GM18867 (cell line): ENCODE measurements around the gene CGRRF1.
A peak's percentile ranks its signal among the peaks of the same experiment; 100 is the strongest.

Source experiments
- ATAC-seq: cut with Tn5 transposase; IDR thresholded peaks from one replicate; pipeline ENCODE4 v1.9.1; 2021; ENCODE audit warnings: mild to moderate bottlenecking, moderate library complexity; ENCODE audit not compliant: unreplicated experiment

The CGRRF1 gene

DNA sequence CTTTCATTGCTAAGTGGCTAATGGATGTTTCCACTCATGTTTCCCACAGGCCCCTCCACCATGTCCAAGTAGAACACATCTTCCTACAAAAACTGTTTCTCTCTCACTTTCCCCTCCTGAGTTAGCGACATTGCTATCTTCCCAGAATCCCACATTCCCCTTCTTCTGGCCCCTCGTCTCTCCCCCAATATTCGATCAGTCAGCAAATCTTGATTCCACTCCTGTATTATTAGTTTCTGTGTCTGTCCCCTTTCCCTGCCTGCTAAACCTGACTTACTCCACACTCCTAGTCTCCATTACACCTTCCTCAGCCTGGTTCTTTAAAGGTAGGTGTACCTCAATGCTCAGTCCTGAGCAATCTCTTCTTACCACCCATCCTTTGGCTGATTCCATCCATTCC lies 37.9 kb downstream of the CGRRF1 start:
- ATAC-seq = no peak

DNA sequence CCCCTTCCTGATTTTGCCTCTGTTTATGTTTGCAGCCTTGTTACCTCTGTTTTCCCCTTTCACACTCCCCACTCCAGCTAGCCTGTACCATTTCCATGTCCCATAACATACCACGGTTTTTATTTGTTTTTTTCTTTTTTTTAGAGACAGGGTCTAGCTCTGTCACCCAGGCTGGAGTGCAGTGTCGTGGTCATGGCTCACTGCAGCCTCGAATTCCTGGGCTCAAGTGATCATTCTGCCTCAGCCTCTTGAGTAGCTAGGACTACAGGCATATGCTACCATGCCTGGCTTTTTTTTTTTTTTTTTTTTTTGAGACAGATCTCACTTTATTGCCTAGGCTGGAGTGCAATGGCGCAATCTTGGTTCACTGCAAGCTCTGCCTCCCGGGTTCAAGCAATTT lies 38.8 kb downstream of the CGRRF1 start:
- no peak for ATAC-seq

DNA sequence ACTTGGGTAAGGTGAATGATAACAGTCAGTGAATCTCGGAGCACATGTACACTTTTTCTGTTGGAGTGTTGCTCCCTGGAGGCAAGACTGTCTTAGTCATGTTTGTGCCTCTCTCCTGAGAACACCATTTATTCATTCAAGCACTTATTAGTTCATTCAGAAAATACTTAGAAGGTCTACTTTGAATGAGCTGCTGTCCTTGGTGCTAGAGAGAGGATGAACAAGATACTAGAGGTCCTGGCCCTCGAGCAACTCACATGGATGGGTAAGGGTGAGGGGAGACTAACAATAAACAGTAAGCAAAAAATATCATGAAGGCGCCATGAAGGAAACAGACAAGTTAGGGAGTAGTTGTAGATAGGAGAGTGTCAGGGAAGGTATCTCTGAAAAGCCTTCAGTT lies 40.2 kb downstream of the CGRRF1 start:
- no peak for ATAC-seq

GRCh38 chr14:54550514-54550913 lies 40.8 kb downstream of the CGRRF1 start:
- no peak for ATAC-seq

GRCh38 chr14:54554401-54554800 lies 44.7 kb downstream of the CGRRF1 start:
- no peak for ATAC-seq

- ATAC-seq = no peak
Measured at GRCh38 chr14:54555651-54556050, 45.9 kb downstream of the CGRRF1 start.

- ATAC-seq = no peak
Measured at GRCh38 chr14:54556535-54556934, 46.8 kb downstream of the CGRRF1 start.

DNA sequence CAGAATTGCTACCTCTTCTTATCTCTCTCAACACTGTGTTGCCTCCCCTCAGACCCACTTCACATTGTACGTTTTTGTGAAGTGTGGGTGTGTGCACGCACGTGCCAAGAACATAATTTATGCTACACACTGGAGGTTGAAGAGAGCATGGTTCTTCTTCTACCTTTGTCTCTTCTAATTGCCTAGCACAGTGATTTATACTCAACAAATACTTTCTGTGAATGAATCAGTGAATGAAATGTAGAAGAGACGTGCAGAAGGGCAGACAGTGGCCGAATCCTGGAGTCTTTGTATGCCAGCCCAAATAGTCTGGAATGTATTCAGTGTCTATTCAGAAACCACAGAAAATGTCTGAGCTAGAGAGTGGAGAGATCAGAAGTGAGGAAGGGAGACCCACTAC lies 52.6 kb downstream of the CGRRF1 start:
- ATAC-seq = no peak

DNA sequence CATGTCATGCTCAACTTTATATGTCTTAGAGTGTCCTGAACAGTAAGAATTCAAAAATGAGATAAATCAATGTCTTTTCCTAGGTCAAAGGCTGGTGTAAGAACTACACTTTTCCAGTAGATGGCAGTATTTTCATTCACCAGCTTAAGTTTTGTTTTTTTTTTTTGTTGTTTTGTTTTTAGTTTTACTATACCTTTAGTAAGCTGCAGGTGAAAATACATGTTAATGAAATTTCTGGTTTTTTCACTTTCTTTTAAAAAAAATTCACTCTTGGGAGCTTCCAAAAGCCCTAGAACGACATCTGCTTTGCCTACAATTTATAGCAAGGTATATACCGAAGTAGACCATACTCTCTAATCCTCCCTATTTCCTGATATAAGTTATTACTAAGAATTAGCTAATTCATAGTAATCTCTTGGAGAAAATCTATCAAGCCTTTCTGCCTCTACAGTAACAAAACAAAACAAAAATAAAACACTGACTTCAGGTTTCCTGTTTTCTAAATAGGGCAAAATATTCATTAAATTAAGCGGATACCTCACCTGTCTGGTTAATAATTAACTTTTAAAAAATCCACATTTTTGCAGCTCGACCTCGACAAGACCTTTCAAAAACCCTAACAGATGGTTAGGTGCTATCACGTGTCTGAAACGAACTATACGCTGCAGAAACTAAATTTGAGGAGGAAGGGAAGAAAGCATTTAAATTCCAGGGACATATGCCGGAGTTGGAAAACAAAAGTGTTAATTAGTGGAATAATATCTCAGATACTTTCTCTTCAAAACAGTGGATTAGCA lies 54.6 kb downstream of the CGRRF1 start:
- no peak for ATAC-seq

DNA sequence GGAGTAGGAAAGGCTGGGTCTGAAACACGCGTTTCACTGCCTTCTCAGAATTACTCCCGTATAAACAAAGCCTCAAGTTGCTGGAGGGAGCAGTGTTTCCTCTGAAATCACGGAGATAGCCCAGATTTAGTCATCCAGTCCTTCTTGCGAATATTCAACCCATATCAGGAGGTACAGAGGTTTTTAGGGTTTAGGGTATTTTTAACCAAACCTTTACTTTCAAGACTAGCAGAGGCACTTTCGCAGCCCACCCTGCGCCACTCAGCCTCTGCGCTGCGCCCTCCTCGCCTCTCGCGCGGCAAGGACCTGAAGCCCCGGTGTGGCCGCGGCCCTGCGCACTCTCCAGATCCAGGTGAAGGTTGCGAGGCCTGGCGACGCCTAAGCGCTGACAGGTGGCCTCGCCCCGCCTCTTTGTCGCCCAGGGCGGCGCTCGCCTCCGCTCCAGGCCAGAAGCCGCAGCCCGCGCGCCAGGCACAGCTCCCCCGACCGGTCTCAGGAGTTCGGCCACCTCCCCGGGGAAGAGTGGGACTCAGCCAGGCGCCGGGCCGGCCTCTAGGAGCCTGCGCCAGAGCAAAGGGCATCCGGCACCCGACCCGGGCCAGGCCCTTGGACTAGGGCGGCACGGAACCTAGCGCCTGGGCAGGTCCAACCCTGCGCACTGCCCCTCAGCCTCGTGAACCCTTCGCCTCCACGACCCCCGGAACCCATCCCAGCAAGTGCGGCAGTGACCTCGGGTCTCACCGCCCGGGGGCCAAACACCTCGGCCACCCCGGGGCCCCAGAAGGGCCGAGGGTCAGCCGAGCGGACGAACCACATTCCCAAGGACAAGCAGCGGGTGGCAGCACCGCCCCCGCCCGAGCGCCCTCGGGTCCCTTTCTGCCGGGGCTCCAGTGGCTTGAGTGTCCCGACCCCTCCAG lies 55.4 kb downstream of the CGRRF1 start:
- ATAC-seq = peak; percentile 43

DNA sequence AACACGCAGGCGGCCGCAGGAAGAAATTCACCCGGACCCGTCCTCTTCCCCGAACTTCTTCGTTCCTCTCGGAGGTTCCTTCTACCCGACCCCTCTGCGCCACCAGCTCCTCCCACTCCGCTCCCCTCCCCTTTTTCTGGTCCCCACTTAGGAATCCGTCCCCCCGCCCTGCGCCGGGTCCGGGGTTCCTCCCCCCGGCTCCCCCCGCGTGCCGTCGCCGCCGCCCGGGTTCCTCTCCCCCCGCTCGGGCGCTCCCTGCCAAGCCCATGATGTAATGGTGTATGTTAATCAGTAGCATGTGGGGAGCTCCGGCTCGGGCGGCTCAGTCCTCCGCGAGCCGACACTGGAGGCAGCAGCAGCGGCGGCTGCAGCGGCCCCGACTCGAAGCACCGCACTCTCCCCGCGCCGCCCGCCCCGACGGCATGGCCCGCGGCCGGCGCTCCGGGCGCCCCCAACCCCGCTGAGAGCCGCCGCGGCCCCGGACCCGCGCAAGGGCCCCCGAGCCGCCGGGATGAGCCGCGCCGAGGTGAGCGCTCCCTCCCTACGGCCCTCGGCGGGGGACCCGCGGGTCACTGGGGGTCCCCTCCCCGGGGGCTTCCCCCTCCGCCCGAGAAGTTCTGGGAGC lies 56.2 kb downstream of the CGRRF1 start:
- ATAC-seq = peak; percentile 59

GRCh38 chr14:54566410-54567223 lies 56.9 kb downstream of the CGRRF1 start, which contains the start of gene SAMD4A:
SAMD4A (plus strand) TSS chr14:54567128; CDS start chr14:54567917, 789 bp downstream.
- ATAC-seq = peak; percentile 35

DNA sequence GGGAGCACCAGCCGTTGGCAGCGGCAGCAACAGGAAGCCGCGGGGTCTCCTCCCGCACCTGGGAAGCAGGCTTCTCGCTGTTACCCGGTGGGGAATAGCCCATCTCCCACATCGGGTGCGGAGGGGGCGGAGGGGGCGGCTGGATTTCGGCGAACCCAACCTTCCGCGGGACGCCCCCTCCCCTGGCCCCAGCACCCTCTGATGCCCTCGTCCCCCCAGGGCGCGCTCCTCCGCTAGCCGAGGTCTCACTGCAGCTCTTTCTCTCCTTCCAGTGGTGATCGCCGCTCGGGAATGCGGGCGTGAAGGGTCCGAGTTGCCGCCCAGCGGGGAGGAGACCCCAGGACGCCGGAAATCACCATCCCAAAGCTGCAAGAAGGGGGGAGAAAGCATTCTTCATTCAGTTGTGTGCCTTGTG lies 57.5 kb downstream of the CGRRF1 start:
- ATAC-seq = no peak

DNA sequence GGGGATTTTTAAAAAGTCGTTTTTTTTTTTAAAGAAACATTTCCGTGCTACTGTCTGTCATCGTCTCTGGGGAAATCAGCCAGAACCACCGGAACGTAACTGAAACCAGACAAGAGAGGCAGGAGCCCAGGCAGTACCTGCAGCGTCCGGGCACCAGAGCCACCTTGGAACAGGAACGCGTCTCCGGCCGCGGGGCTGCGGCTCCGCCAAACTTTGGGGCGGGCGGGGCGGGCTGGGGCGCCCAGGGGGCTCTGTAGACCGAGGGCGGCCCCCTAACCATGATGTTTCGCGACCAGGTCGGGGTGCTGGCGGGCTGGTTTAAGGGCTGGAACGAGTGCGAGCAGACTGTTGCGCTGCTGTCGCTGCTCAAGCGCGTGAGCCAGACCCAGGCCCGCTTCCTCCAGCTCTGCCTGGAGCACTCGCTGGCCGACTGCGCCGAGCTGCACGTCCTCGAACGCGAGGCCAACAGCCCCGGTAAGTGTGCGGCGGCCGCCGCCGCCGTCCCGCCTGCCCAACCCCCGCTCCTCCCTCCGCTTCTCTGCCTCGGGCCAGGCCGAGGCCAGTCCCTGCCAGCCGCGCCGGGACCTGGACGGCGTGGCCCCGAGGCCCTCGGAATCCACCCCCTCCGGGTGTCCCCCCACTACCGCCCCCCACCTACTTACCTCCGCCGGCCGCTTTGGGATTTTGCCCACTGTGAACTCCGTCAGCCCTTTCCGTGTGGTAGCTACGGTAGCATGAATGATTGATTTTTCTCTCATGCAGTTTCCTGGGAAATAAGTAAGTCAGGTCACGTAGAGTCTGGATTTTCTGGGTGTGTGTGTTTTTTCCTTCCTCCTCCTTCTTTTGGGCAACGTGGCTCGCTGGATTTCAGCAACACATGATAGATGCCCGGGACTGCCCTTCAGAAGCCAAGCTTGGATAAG lies 58.2 kb downstream of the CGRRF1 start:
- ATAC-seq = peak; percentile 27

- ATAC-seq = no peak
Measured at GRCh38 chr14:54568821-54569595, 59.3 kb downstream of the CGRRF1 start.

DNA sequence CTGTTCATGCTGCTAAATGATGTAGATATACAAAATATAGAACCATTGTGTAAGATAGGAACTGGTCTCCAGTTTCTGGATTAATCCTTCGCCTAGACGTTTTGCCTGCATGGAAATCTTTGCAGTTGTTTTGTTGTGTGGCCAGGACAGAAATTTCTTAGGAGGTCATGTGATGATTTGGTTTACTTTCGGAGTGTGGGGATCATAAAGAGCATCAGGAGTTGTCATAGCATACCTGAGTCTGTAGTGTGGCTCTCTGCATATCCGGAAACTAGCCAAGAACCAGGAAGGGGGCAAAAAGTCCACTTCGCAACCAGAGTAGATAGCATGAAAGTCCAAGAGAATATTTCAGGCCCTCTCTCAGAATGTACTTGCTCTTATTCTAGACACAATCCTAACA lies 60.3 kb downstream of the CGRRF1 start:
- ATAC-seq = no peak

GRCh38 chr14:54570631-54571415 lies 61.1 kb downstream of the CGRRF1 start:
- no peak for ATAC-seq

GRCh38 chr14:54572316-54572715 lies 62.6 kb downstream of the CGRRF1 start:
- no peak for ATAC-seq
